Mucosa of descending colon (tissue), 3 donors: Measurements from ENCODE around the gene PCSK6. TPM values are rescaled to one million over a fixed set of nuclear protein-coding genes. Genes with fewer than 3 reads are reported as not detected.

Experiments used
- ATAC-seq: fragments of 200-7000 bp; cut with Tn5 transposase; one replicate; pipeline ENCODE4 v1.9.1; 2020; ENCODE audit warnings: mild to moderate bottlenecking, moderate library complexity
- DNase-seq, 3 donors: peaks; one replicate each; pipeline ENCODE4 v3.0.0-alpha.2; 2020
- H3K36me3 ChIP-seq: fragments of 200-600 bp; one replicate; pipeline ENCODE4 v1.8.0; 2021; ENCODE audit warnings: low read depth, mild to moderate bottlenecking
- H3K4me1 ChIP-seq: fragments of 200-600 bp; one replicate; pipeline ENCODE4 v1.8.0; 2021; ENCODE audit warnings: low read depth, mild to moderate bottlenecking
- H3K4me3 ChIP-seq: fragments of 200-600 bp; one replicate; pipeline ENCODE4 v1.8.0; 2021; ENCODE audit warnings: mild to moderate bottlenecking
- H3K9me3 ChIP-seq: fragments of 200-600 bp; one replicate; pipeline ENCODE4 v1.8.0; 2021; ENCODE audit warnings: mild to moderate bottlenecking
- intact Hi-C, 2 donors: fragments of 100-400 bp; cut with DNase I in 1 of 2; cut with micrococcal nuclease in 1 of 2; formaldehyde crosslinking; loops; one replicate each; pipeline versions ENCODE4 v1.11.0 to v1.11.1; 2022; cut with DNase I, micrococcal nuclease
- total RNA-seq, 3 donors: library from RNA; stranded (reverse); fragmentation: NEBNext Ultra II Directional in 2 of 3; extraction: Animal tissue kit (Norgen Biotek cat#: 25700) in 2 of 3; gene quantifications; one replicate each; pipeline versions ENCODE4 v1.2.1 to v1.2.4, GENCODE V29; 2021 to 2023
- TF ChIP-seq, protein P1 (sequence below): fragments of 200-600 bp; IDR thresholded peaks from one replicate; pipeline ENCODE4 v1.8.0; 2022; ENCODE audit warnings: antibody characterized with exemption, mild to moderate bottlenecking
- donor health status: DM: no; HTN: no; CAD: no; lungs with moderate emphysema.
- donor health status: DM: no; HTN: no; CAD: no.
- donor health status: DM: no; HTN: yes; CAD: no.

Gene PCSK6
- total RNA-seq, 3 donors from 2014 or later: 21.3 to 58.4 (median 30.3) TPM

DNA sequence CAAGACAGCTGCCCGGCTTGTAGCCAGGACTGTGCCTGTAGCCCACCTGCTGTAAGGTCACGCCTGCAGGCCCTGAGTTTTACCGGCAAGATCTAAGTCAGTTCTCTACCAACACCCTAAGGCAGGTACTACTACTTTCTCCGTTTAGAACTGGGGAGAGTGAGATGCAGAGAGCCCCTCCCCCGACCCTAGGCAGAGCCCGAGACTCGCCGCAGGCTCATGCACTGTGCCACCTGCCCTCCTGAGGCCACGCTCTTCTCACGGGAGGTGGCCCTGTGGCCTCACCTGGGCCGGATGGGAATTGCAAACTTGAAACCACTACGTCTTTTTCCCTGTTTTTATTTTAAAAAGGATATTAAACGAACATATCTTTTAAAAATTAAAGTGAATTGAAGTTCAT lies 36.9 kb upstream of the PCSK6 start:
- intact Hi-C loops: no loop called here
- Histone ChIP-seq H3K9me3 (no peaks in the 10 kb centered on the region), H3K36me3 (no peaks in the 10 kb centered on the region), H3K4me3 (no peak overlapping the region), H3K4me1 (peaks cover 52% of the 10 kb centered on the region)
- TF ChIP-seq, protein P1, sequence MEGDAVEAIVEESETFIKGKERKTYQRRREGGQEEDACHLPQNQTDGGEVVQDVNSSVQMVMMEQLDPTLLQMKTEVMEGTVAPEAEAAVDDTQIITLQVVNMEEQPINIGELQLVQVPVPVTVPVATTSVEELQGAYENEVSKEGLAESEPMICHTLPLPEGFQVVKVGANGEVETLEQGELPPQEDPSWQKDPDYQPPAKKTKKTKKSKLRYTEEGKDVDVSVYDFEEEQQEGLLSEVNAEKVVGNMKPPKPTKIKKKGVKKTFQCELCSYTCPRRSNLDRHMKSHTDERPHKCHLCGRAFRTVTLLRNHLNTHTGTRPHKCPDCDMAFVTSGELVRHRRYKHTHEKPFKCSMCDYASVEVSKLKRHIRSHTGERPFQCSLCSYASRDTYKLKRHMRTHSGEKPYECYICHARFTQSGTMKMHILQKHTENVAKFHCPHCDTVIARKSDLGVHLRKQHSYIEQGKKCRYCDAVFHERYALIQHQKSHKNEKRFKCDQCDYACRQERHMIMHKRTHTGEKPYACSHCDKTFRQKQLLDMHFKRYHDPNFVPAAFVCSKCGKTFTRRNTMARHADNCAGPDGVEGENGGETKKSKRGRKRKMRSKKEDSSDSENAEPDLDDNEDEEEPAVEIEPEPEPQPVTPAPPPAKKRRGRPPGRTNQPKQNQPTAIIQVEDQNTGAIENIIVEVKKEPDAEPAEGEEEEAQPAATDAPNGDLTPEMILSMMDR: no peak
- ATAC-seq: no peak
- DNase-seq: peak in 1 of 3 donors; percentile 8

GRCh38 chr15:101526021-101526420 lies 36.5 kb upstream of the PCSK6 start:
- DNase-seq (peak in 1 of 3 donors; percentile 1), ATAC-seq (no peak)
- peaks cover 56% of the 10 kb centered on the region for H3K4me1 ChIP-seq
- H3K4me3 ChIP-seq: no peak overlapping the region
- TF ChIP-seq, protein P1: no peak
- H3K36me3 ChIP-seq: no peaks in the 10 kb centered on the region
- H3K9me3 ChIP-seq: no peaks in the 10 kb centered on the region
- intact Hi-C loops: no loop called here

DNA sequence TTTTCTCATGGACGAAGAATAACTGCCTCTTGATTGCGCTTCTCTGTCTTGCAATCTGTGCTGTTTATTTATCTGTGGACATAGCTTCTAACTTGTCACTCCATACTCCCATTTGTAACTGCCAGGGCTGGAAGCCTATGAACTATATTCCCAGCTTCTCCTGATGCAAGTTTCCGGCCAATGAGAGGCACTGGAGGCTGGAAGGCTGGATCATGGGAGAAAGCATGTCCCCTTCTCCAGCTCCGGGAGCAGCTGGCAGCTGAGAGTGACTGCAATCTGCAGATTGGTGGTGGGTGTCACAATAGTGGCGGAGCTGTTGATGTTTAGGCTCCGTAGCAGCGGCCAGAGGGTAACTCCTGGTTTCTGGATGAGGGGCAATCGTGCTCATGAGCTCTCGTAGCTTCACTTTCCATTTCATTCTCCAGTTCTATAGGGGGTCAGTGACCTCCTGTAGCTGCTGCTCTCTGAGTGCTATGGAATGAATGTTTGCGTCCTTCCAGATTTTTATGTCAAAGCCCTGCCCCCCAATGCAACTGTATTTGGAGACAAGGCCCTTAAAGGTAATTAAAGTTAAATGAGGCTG lies 35.7 kb upstream of the PCSK6 start:
- DNase-seq (peak in 1 of 3 donors; percentile 2), ATAC-seq (no peak)
- no peaks in the 10 kb centered on the region for H3K36me3 ChIP-seq
- TF ChIP-seq, protein P1: no peak
- no peak overlapping the region for H3K4me3 ChIP-seq
- peaks cover 64% of the 10 kb centered on the region for H3K4me1 ChIP-seq
- H3K9me3 ChIP-seq: no peaks in the 10 kb centered on the region
- intact Hi-C loops: no loop called here

- H3K9me3 ChIP-seq: peaks cover under 1% of the 10 kb centered on the region
- H3K4me1 ChIP-seq: peaks cover 56% of the 10 kb centered on the region
- intact Hi-C loops: no loop called here
- ATAC-seq (peak; percentile 2), DNase-seq (peak in 2 of 3 donors; percentile 17 to 49)
- TF ChIP-seq, protein P1: no peak
- H3K36me3 ChIP-seq: no peaks in the 10 kb centered on the region
- no peak overlapping the region for H3K4me3 ChIP-seq
Observed at GRCh38 chr15:101523560-101523940, 34.0 kb upstream of the PCSK6 start.

GRCh38 chr15:101522621-101523559 lies 33.4 kb upstream of the PCSK6 start:
- intact Hi-C loops: no loop called here
- H3K4me3 ChIP-seq: no peak overlapping the region
- peaks cover 50% of the 10 kb centered on the region for H3K4me1 ChIP-seq
- H3K36me3 ChIP-seq: no peaks in the 10 kb centered on the region
- TF ChIP-seq, protein P1: no peak
- H3K9me3 ChIP-seq: peaks cover 7% of the 10 kb centered on the region
- ATAC-seq (no peak), DNase-seq (peak in 2 of 3 donors; percentile 15 to 49)
